OCI-LY7 (cell line): ENCODE data around the gene TRIML1.

ENCODE experiments used
- CTCF ChIP-seq: fragments of 200-600 bp; sonication (generic); conservative IDR thresholded peaks from 2 replicates; pipeline ENCODE4 v1.5.1; 2014; ENCODE audit warnings: mild to moderate bottlenecking, antibody characterized with exemption, low read length, moderate library complexity, mixed read lengths
- EZH2phosphoT487 ChIP-seq: fragments of 200-600 bp; sonication (generic); IDR thresholded peaks from 2 replicates; pipeline ENCODE4 v1.6.1; 2018; ENCODE audit warnings: low read depth, borderline replicate concordance, mild to moderate bottlenecking, mixed run types, antibody characterized with exemption, low read length, moderate library complexity, mixed read lengths

- TF ChIP-seq CTCF (no peak), EZH2phosphoT487 (no peak)
Observed at GRCh38 chr4:188139671-188140070, 430 bp downstream of the TRIML1 start.
